GM18868 (cell line): ENCODE results near the gene PLEKHA7.
A peak's percentile ranks its signal among the peaks of the same experiment; 100 is the strongest.

Experiments
- ATAC-seq: cut with Tn5 transposase; IDR thresholded peaks from one replicate; pipeline ENCODE4 v1.9.1; 2021; ENCODE audit warnings: mild to moderate bottlenecking, moderate library complexity; ENCODE audit not compliant: unreplicated experiment

Gene PLEKHA7

GRCh38 chr11:16793009-16793408 is 221.2 kb downstream of the PLEKHA7 start:
- ATAC-seq, result no peak

DNA sequence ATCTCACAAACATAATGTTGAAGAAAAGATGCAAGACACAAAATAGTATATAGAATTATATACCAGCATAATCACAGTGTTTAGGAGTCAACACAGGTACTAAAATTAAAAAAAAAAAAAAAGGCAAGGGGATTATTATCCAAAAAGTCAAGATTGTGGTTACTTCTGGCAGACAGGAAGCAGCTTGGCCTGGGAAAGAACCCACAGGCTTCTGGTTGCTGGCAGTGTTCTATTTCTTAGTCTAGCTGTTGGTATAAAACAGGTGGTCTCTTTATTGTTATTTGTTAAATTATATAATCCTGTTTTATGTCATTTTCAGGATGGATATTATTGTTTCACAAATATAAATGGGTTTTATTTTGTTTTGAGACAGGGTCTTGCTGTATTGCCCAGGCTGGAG is 221.8 kb downstream of the PLEKHA7 start:
- ATAC-seq, result no peak

- ATAC-seq, result no peak
Observed at GRCh38 chr11:16791191-16791961, 222.8 kb downstream of the PLEKHA7 start.

- ATAC-seq, result no peak
Observed at GRCh38 chr11:16790486-16791190, 223.6 kb downstream of the PLEKHA7 start.

GRCh38 chr11:16789560-16790485 is 224.4 kb downstream of the PLEKHA7 start:
- no peak for ATAC-seq

DNA sequence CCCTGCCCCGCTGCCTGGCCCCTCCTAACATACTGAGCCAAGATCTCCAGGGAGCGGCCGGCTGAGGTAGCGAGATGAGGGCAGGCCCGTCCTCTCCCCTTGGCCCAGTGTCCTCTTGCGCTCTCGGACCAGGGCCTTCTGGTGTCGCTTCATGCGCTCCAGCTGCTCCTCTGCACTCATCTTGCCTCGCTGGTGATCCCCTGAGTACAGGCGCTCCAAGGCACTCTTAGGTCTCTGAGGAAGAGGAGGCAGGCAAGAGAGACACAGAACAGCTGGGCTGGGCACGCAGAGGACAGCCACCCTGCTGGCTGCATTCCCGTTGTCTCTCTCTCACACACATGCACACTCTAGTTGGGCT is 225.2 kb downstream of the PLEKHA7 start:
- ATAC-seq, result no peak

- ATAC-seq, result peak; percentile 61
Observed at GRCh38 chr11:16788141-16789062, 225.8 kb downstream of the PLEKHA7 start.

DNA sequence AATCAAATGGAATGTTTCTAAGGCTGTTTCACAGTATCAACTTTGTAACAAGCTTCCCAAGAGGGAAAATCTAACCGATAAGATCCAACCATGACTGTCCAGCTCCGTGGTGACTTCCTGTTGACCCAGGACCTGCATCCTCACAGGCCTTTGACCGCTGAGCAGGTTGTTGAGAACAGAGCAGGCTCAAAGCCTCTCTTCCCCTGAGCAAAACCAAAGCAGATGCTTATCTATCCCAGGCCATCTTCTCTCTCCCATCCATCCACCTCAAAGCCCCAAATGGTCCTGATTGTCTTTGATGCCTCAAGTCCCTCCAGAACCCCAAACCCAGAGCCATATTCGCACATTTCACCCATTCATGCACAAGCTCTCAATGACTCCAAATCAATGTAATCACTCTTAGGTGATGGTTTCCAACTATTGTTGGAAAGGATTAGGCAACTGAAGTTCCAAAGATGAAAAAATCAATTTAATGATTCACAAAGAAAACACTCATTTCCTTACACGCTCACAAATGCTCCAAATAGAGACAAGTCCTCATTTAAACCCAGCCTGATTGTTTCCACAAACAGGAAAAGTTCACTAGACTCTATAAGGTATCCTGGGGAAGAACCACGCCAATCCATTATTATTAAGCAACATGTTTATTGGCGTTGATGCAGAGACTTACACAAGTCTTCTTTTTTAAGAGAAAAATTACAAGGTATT is 227.0 kb downstream of the PLEKHA7 start:
- ATAC-seq, result no peak

DNA sequence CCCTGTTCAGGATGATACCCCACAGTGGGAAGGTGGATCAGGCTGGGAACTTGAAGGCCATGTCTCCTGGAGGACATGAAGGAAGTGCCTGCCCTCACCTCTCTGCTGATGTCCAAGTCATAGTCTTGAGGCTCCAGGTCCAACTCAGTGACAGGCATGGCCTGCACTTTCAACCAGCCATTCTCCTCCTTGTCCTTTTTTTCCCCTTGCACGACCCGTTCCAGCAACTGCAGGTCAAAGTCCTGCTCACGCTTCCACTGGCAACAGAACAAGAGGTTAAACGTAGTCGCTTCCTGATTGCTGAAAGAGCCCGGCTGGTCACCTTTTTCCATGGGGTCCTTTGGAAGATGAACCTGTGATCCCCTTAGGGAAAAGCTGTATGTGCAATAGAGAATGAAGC is 228.1 kb downstream of the PLEKHA7 start:
- ATAC-seq, result no peak

DNA sequence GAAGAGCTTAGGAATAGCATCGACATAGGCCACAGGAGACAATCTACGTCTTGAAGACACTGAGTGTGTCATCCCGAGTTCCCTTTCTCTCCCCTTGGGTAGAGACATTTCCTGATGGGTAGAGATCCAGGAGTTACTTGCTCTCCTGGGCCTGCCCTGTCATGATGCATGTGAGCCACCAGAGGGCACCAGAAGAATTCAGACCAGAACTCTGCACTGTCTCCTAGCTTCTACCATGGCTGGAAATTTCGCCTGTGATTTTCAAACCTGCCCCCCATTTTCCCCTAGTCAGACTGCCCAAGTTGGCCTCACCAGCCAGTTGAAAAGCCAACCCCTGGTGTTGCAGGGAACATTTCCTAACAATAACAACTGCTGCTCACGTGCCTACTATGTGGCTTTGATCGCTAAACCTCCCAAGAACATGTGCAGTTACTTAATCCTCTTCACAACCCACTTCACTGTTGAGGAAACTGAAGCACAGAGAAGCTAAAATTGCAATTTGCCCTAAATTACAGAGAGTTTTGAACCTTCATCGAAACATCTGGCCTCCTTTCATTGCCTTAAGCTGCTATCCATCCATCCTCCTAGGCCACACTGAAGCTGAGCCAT is 228.6 kb downstream of the PLEKHA7 start:
- ATAC-seq, result peak; percentile 86

DNA sequence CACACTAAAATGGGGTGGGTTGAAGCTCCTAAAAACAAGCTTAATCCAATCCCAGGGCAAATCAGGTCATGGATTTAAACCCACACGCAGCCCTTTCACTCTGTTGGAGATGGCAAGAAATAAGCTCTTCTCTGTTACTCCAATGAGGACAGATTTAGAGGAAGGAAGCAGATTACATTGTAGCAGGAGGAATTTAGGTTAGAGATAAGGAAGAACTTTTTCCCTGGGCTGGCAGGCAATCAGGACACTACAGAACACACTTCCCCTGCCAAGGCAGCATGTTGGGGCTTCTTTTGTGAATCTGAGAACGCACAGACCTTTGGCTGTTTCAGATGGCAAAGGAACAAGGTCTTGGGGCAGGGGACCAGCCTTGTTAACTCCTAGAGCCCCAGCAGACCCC is 229.5 kb downstream of the PLEKHA7 start:
- ATAC-seq, result no peak

- ATAC-seq, result no peak
Observed at GRCh38 chr11:16784097-16784496, 230.1 kb downstream of the PLEKHA7 start.

- ATAC-seq, result no peak
Observed at GRCh38 chr11:16783321-16783801, 230.9 kb downstream of the PLEKHA7 start.

GRCh38 chr11:16781936-16782919 is 232.0 kb downstream of the PLEKHA7 start:
- ATAC-seq, result no peak

DNA sequence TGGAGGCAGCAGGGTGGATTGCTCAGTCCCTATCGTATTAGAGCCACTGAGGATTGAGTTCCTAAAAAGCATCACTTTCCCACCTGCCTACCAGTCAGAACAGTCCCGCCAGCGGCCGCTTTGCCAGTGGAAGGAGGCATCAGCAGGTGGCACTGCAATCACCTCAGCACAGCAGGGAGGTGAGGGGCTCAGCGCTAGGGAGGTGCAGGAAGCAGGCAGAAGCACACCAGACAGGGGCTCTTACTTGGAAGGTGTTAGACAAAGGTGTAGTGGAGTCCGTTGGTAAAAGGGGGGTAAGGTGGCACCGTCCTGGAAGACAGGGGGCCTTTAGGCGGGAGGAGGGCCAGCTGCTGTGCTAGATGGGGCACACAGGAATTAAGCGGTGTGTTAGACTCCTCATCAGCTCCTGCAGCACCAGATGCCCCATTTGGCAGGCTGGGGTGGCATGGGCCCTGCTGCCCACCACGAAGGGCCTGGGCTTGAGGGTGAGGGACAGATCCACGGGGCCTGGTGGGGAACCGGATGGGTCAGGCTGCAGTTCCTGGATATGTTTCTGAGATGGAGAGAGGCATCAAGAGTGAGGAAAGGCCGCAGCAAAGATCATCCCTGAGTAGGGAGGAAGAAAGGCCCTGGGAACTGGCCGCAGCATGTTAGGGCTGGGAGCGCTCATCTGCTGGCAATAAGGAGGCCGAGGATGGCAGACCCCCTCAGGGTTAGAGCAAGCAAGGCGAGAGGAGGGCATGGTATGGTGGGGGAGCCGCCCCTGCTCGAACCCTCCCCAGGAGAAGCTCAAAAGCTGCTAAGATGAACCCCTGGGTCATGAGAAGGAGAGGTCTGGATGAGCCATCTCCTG is 233.3 kb downstream of the PLEKHA7 start:
- ATAC-seq, result no peak

GRCh38 chr11:16780146-16780545 is 234.1 kb downstream of the PLEKHA7 start:
- ATAC-seq, result no peak

- no peak for ATAC-seq
Observed at GRCh38 chr11:16779436-16779835, 234.8 kb downstream of the PLEKHA7 start.
